Endothelial cell of umbilical vein (primary cell): ENCODE measurements around the gene LGALS7B. TPM values are rescaled to one million over a fixed set of nuclear protein-coding genes. Genes with fewer than 3 reads are reported as not detected.

Experiments
- BruUV-seq: library from RNA; stranded (reverse); fragments of 400-500 nt; replicated peaks from 2 replicates; lab custom pipeline; 2021; lab: Mats Ljungman, UMichigan
- CTCF ChIA-PET: fragments of 300-600, 350-600 bp; sonication (Branson Sonifier 250); formaldehyde crosslinking; loops from one replicate; lab custom pipeline; 2021; ENCODE audit warnings: antibody characterized with exemption, inconsistent platforms; lab: Charles Lee
- POLR2A ChIA-PET: fragments of 300-600, 350-600 bp; sonication (Branson Sonifier 250); formaldehyde crosslinking; loops from one replicate; lab custom pipeline; 2021; ENCODE audit warnings: antibody characterized with exemption, inconsistent platforms; lab: Charles Lee
- DNase-seq: peaks from one replicate; pipeline ENCODE4 v3.0.0-alpha.2; 2011; ENCODE audit warnings: low read depth, low spot score
- FAIRE-seq: peaks from 2 replicates; lab custom pipeline; 2011; peaks lifted over from hg19 to GRCh38; lab: Jason Lieb, UNC
- H2AFZ ChIP-seq: 2 replicates; pipeline ENCODE4 v1.6.0; 2012; ENCODE audit warnings: low read depth, low read length, control low read depth, inconsistent platforms
- H3K27ac ChIP-seq: 2 replicates; pipeline ENCODE4 v1.5.1; 2011; ENCODE audit warnings: low read depth, mild to moderate bottlenecking, control low read depth, low read length, moderate library complexity; ENCODE audit not compliant: insufficient read depth
- H3K27me3 ChIP-seq, 2 experiments: 2 replicates each; pipeline versions ENCODE4 v1.6.0 to v1.6.1; 2011; ENCODE audit warnings: low read length in 2 of 2, mixed read lengths in 1 of 2; ENCODE audit not compliant: control insufficient read depth in 2 of 2, insufficient read depth in 2 of 2
- H3K36me3 ChIP-seq, 2 experiments: 2 replicates in 1 of 2; 3 replicates in 1 of 2; pipeline ENCODE4 v1.5.1; 2011; ENCODE audit warnings: low read length in 2 of 2, mild to moderate bottlenecking in 1 of 2, moderate library complexity in 1 of 2; ENCODE audit not compliant: control insufficient read depth in 2 of 2, insufficient read depth in 2 of 2; ENCODE audit errors: extremely low read depth in 1 of 2
- H3K4me1 ChIP-seq: 3 replicates; pipeline ENCODE4 v1.5.1; 2011; ENCODE audit warnings: mild to moderate bottlenecking, low read length; ENCODE audit not compliant: control insufficient read depth, insufficient read depth; ENCODE audit errors: extremely low read depth
- H3K4me2 ChIP-seq: 2 replicates; pipeline ENCODE4 v1.6.1; 2011; ENCODE audit warnings: low read length, control low read depth, mixed read lengths; ENCODE audit not compliant: insufficient read depth
- H3K4me3 ChIP-seq, 3 experiments: fragments of 200-600 bp in 1 of 3; sonication (generic), shearing (Covaris generic) in 1 of 3; replicated peaks in 1 of 3; 2 replicates each; pipeline ENCODE4 v1.5.1; 2011 to 2016; ENCODE audit warnings: control low read depth in 3 of 3, low read length in 3 of 3, mild to moderate bottlenecking in 2 of 3, inconsistent platforms in 1 of 3, low read depth in 1 of 3, moderate library complexity in 1 of 3; ENCODE audit not compliant: insufficient read depth in 1 of 3
- H3K79me2 ChIP-seq: 2 replicates; pipeline ENCODE4 v1.6.0; 2012; ENCODE audit warnings: low read length, inconsistent platforms; ENCODE audit not compliant: control insufficient read depth, insufficient read depth
- H3K9ac ChIP-seq: replicated peaks from 2 replicates; pipeline ENCODE3; 2011; ENCODE audit warnings: low read length, control low read depth; ENCODE audit not compliant: insufficient read depth; ENCODE audit errors: extremely low read depth
- H3K9me1 ChIP-seq: replicated peaks from 3 replicates; pipeline ENCODE4 v1.6.0; 2011; ENCODE audit warnings: mild to moderate bottlenecking, low read length; ENCODE audit not compliant: control insufficient read depth, insufficient read depth; ENCODE audit errors: extremely low read depth
- H3K9me3 ChIP-seq: replicated peaks from 2 replicates; pipeline ENCODE4 v1.5.1; 2012; ENCODE audit warnings: low read length, inconsistent platforms; ENCODE audit not compliant: control insufficient read depth, insufficient read depth
- H4K20me1 ChIP-seq: replicated peaks from 2 replicates; pipeline ENCODE3; 2011; ENCODE audit warnings: mild to moderate bottlenecking, low read length; ENCODE audit not compliant: control insufficient read depth, insufficient read depth; ENCODE audit errors: extremely low read depth
- EZH2 ChIP-seq: IDR thresholded peaks from 2 replicates; pipeline ENCODE4 v1.6.1; 2012; ENCODE audit warnings: borderline replicate concordance, low read depth, mild to moderate bottlenecking, moderate library complexity, low read length, inconsistent platforms; ENCODE audit not compliant: severe bottlenecking
- FOS ChIP-seq: IDR thresholded peaks from 2 replicates; pipeline ENCODE4 v1.6.1; 2011; ENCODE audit warnings: mild to moderate bottlenecking, low read length, moderate library complexity, borderline replicate concordance; ENCODE audit not compliant: insufficient read depth
- GATA2 ChIP-seq: IDR thresholded peaks from 2 replicates; pipeline ENCODE4 v1.7.0; 2011; ENCODE audit warnings: low read depth, mild to moderate bottlenecking, moderate library complexity, mixed read lengths, low read length; ENCODE audit not compliant: insufficient read length, insufficient read depth
- JUN ChIP-seq: IDR thresholded peaks from 2 replicates; pipeline ENCODE4 v1.6.1; 2011; ENCODE audit warnings: borderline replicate concordance, low read depth; ENCODE audit not compliant: insufficient read length, insufficient read depth
- MYC ChIP-seq: IDR thresholded peaks from one replicate; pipeline ENCODE4 v1.6.1; 2011; ENCODE audit warnings: mild to moderate bottlenecking, low read depth, low read length
- POLR2A ChIP-seq: IDR thresholded peaks from 2 replicates; pipeline ENCODE4 v1.6.1; 2012; ENCODE audit warnings: low read depth, mild to moderate bottlenecking, control low read depth, low read length
- POLR2AphosphoS5 ChIP-seq: IDR thresholded peaks from 2 replicates; pipeline ENCODE4 v1.6.1; 2012; ENCODE audit warnings: low read depth, mild to moderate bottlenecking, control low read depth, low read length, moderate library complexity; ENCODE audit not compliant: insufficient read depth
- dilution Hi-C: fragments of 300-500 bp; cut with MboI; formaldehyde crosslinking; loops from one replicate; pipeline ENCODE4 v1.15.0; 2019; ENCODE audit warnings: low sequenced_read_pairs; ENCODE audit not compliant: extremely low pct_ligation_motif_present
- intact Hi-C: fragments of 100-400 bp; cut with micrococcal nuclease; formaldehyde crosslinking; loops from one replicate; pipeline ENCODE4 v1.10.0; 2022
- polyA plus RNA-seq, 4 experiments: library from polyadenylated mRNA; depleted of rRNA in 3 of 4; stranded (reverse) in 3 of 4; unstranded in 1 of 4; fragments of >200 nt; gene quantifications; 2 replicates each; pipeline versions ENCODE4 v1.2.1 to v1.2.3, GENCODE V29; 2011 to 2012; ENCODE audit warnings: missing spikeins in 1 of 4
- small RNA-seq: library from RNA; depleted of rRNA; stranded (forward); fragments of <200 nt; gene quantifications from one replicate; pipeline ENCODE3, GENCODE V24; 2012; ENCODE audit warnings: low replicate concordance, low read depth; ENCODE audit not compliant: insufficient read depth, insufficient read length
- total RNA-seq: library from RNA; stranded (reverse); gene quantifications from 2 replicates; pipeline ENCODE4 v1.2.3, GENCODE V29; 2021
- TF ChIP-seq, protein P1 (sequence below), 2 donors: IDR thresholded peaks; 1 replicate in 1 of 2; 2 replicates in 1 of 2; pipeline ENCODE4 v1.5.1; 2011; ENCODE audit warnings: low read length in 2 of 2, mild to moderate bottlenecking in 2 of 2, moderate library complexity in 2 of 2, control low read depth in 1 of 2, inconsistent platforms in 1 of 2, low read depth in 1 of 2; ENCODE audit not compliant: insufficient read depth in 1 of 2; ENCODE audit errors: extremely low read depth in 1 of 2
- TF ChIP-seq, protein P2 (sequence below): IDR thresholded peaks from 2 replicates; pipeline ENCODE4 v1.6.1; 2011; ENCODE audit not compliant: insufficient read depth, insufficient read length

LGALS7B gene
- total and polyA plus RNA-seq, 2 donors (not counting 3 experiments of a cell fraction or from before 2014, with no cell fraction given) = not detected

DNA sequence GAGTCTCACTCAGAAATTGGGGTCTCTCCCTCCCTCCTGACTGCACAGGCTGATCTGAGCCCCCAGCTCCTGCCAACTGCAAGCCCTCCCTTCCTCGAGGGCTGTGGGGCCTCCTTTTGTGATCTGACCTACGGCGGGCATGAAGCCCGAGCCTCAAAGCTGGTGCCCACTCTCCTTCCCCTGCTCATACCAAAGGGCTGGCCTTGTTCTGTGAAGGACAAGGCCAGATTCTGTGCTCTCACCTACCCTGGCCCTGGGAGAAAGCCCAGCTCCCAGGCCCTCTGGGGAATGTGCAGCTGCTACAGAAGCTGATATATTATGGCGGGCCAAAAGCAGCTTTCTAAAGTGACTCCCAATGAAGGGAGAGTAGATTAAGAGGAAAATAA, 51.6 kb downstream of the LGALS7B start:
- no TSS peak for BruUV-seq
- peaks cover 60 to 85% of the 10 kb centered on the region in 2 experiments for H3K36me3 ChIP-seq
- DNase-seq = no peak
- TF ChIP-seq MYC = no peak
- no peak for TF ChIP-seq JUN
- no peak for TF ChIP-seq POLR2A
- no peak for TF ChIP-seq POLR2AphosphoS5
- no peak for TF ChIP-seq FOS
- no peak for TF ChIP-seq GATA2
- TF ChIP-seq EZH2 = no peak
- TF ChIP-seq, protein P1, sequence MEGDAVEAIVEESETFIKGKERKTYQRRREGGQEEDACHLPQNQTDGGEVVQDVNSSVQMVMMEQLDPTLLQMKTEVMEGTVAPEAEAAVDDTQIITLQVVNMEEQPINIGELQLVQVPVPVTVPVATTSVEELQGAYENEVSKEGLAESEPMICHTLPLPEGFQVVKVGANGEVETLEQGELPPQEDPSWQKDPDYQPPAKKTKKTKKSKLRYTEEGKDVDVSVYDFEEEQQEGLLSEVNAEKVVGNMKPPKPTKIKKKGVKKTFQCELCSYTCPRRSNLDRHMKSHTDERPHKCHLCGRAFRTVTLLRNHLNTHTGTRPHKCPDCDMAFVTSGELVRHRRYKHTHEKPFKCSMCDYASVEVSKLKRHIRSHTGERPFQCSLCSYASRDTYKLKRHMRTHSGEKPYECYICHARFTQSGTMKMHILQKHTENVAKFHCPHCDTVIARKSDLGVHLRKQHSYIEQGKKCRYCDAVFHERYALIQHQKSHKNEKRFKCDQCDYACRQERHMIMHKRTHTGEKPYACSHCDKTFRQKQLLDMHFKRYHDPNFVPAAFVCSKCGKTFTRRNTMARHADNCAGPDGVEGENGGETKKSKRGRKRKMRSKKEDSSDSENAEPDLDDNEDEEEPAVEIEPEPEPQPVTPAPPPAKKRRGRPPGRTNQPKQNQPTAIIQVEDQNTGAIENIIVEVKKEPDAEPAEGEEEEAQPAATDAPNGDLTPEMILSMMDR (IDR thresholded peaks at IDR 0.05; ENCODE audit: extremely low read depth in 1 of 2, insufficient read depth in 1 of 2, low read depth in 1 of 2, low read length in 2 of 2) = no peak
- TF ChIP-seq, protein P2, sequence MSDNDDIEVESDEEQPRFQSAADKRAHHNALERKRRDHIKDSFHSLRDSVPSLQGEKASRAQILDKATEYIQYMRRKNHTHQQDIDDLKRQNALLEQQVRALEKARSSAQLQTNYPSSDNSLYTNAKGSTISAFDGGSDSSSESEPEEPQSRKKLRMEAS = no peak
- POLR2A ChIA-PET = interaction anchor here (0.9 to 1.2 kb wide), 2 partner anchors 9 kb away, joined by 3 read pairs; partner anchors contain the start of gene ECH1
- no peak overlapping the region for H3K9ac ChIP-seq
- dilution Hi-C loops = no loop called here
- H2AFZ ChIP-seq = no peak overlapping the region
- no peak for FAIRE-seq
- H3K79me2 ChIP-seq = peaks cover 42% of the 10 kb centered on the region
- no peaks in the 10 kb centered on the region for H3K9me3 ChIP-seq
- H3K4me3 ChIP-seq = no peak overlapping the region
- no peaks in the 10 kb centered on the region for H3K9me1 ChIP-seq
- CTCF ChIA-PET = interaction anchor here (0.8 to 1.5 kb wide), 2 partner anchors 29 to 47 kb away, joined by 3 read pairs; no protein-coding TSS in a partner anchor
- no peaks in the 10 kb centered on the region for H4K20me1 ChIP-seq
- intact Hi-C loops = no loop called here
- no peak overlapping the region for H3K27ac ChIP-seq
- no peaks in the 10 kb centered on the region for H3K4me1 ChIP-seq
- H3K27me3 ChIP-seq = no peaks in the 10 kb centered on the region
- H3K4me2 ChIP-seq = no peak overlapping the region

Small RNA genes lying within 50 kb of the gene (small RNA-seq; reads per million reads assigned to genes)
- not detected for gene RNU6-140P

Other genes with a start within 250 kb of the LGALS7B start
- 1.2 and 1.6 TPM in 2 replicates for gene MAP4K1, start 171.2 kb upstream of the LGALS7B start, total RNA-seq
- gene MAP4K1, start 171.2 kb upstream of the LGALS7B start, polyA plus RNA-seq = 0.12 and 0.14 TPM in 2 replicates
- gene EIF3K, start 170.0 kb upstream of the LGALS7B start, total RNA-seq = 267 and 277 TPM in 2 replicates
- 584 and 644 TPM in 2 replicates for gene EIF3K, start 170.0 kb upstream of the LGALS7B start, polyA plus RNA-seq
- 693 and 748 TPM in 2 replicates for gene ACTN4, start 141.6 kb upstream of the LGALS7B start, total RNA-seq
- gene ACTN4, start 141.6 kb upstream of the LGALS7B start, polyA plus RNA-seq = 313 and 329 TPM in 2 replicates
- not detected in 2 replicates for gene CAPN12, start 44.7 kb upstream of the LGALS7B start, total RNA-seq
- gene CAPN12, start 44.7 kb upstream of the LGALS7B start, polyA plus RNA-seq = 0.35 and 0.45 TPM in 2 replicates
- not detected in 2 replicates for gene LGALS7, start 15.7 kb upstream of the LGALS7B start, total RNA-seq
- gene LGALS7, start 15.7 kb upstream of the LGALS7B start, polyA plus RNA-seq = not detected in 2 replicates
- 0.44 TPM in 1 of 2 replicates, not detected in the other for gene LGALS4, start 23.7 kb downstream of the LGALS7B start, total RNA-seq
- 0.19 and 0.22 TPM in 2 replicates for gene LGALS4, start 23.7 kb downstream of the LGALS7B start, polyA plus RNA-seq
- gene ECH1, start 42.6 kb downstream of the LGALS7B start, total RNA-seq = 62.5 and 69.7 TPM in 2 replicates
- 71.8 and 74.1 TPM in 2 replicates for gene ECH1, start 42.6 kb downstream of the LGALS7B start, polyA plus RNA-seq
- gene HNRNPL, start 60.8 kb downstream of the LGALS7B start, total RNA-seq = 427 and 451 TPM in 2 replicates
- 243 and 305 TPM in 2 replicates for gene HNRNPL, start 60.8 kb downstream of the LGALS7B start, polyA plus RNA-seq
- gene RINL, start 89.1 kb downstream of the LGALS7B start, total RNA-seq = 6.6 and 10.1 TPM in 2 replicates
- 4.7 and 5.3 TPM in 2 replicates for gene RINL, start 89.1 kb downstream of the LGALS7B start, polyA plus RNA-seq
- 46.3 and 47.6 TPM in 2 replicates for gene SIRT2, start 110.4 kb downstream of the LGALS7B start, total RNA-seq
- gene SIRT2, start 110.4 kb downstream of the LGALS7B start, polyA plus RNA-seq = 72.5 and 76.4 TPM in 2 replicates
- 24.3 and 25.0 TPM in 2 replicates for gene NFKBIB, start 110.8 kb downstream of the LGALS7B start, total RNA-seq
- gene NFKBIB, start 110.8 kb downstream of the LGALS7B start, polyA plus RNA-seq = 30.8 and 39.6 TPM in 2 replicates
- not detected in 2 replicates for gene CCER2, start 123.0 kb downstream of the LGALS7B start, total RNA-seq
- gene CCER2, start 123.0 kb downstream of the LGALS7B start, polyA plus RNA-seq = 0.07 TPM in 1 of 2 replicates, not detected in the other
- gene SARS2, start 141.6 kb downstream of the LGALS7B start, total RNA-seq = 38.5 and 40.3 TPM in 2 replicates
- 43.7 and 58.6 TPM in 2 replicates for gene SARS2, start 141.6 kb downstream of the LGALS7B start, polyA plus RNA-seq
- gene MRPS12, start 141.7 kb downstream of the LGALS7B start, total RNA-seq = 46.0 and 49.3 TPM in 2 replicates
- 86.3 and 127 TPM in 2 replicates for gene MRPS12, start 141.7 kb downstream of the LGALS7B start, polyA plus RNA-seq
- gene FBXO17, start 186.5 kb downstream of the LGALS7B start, total RNA-seq = 23.8 and 24.4 TPM in 2 replicates
- 21.8 and 24.3 TPM in 2 replicates for gene FBXO17, start 186.5 kb downstream of the LGALS7B start, polyA plus RNA-seq
- gene FBXO27, start 243.3 kb downstream of the LGALS7B start, total RNA-seq = 4.2 and 6.5 TPM in 2 replicates
- gene FBXO27, start 243.3 kb downstream of the LGALS7B start, polyA plus RNA-seq = 3.5 and 4.9 TPM in 2 replicates